ENCODE data around the gene XPO1.

DNA sequence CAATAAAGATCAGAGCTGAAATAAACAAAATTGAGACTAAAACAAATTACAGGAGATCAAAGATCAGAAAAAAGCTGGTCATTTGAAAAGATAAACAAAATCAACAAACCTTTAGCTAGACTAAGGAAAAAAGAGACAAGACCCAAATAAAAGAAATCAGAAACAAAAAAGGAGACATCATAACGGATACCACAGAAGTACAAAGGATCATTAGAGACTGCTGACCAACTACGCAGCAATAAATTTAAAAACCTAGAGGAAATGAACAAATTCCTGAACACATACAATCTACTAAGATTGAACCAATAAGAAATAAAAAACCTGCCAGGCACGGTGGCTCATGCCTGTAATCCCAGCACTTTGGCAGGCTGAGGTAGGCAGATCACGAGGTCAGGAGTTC, 101.0 kb downstream of the XPO1 start:
- TF ChIP-seq CTCF (IDR thresholded peaks at IDR 0.05; ENCODE audit: insufficient read depth, low read length, poor library complexity, severe bottlenecking) (no peak), EZH2phosphoT487 (conservative IDR thresholded peaks at IDR 0.05; ENCODE audit: low read length) (no peak)

Data from SU-DHL-6 (cell line).